Posterior cingulate gyrus (tissue), 11 donors: ENCODE data around the gene MFAP1.
A peak's percentile ranks its signal among the peaks of the same experiment; 100 is the strongest.
"Not testable (repeated sequence)": the region's sequence is repeated elsewhere in the genome, so short reads cannot be mapped to it uniquely, and the experiment has no call there.

Experiments used
- DNase-seq, 10 donors: peaks; one replicate each; pipeline versions ENCODE4 v3.0.0 to v3.0.0-alpha.2; 2020 to 2021; ENCODE audit warnings: mixed read lengths in 3 of 10
- intact Hi-C: fragments of 100-400 bp; cut with DNase I; formaldehyde crosslinking; loops from one replicate; pipeline ENCODE4 v1.15.1; 2023

Gene MFAP1

GRCh38 chr15:43826029-43826507 lies 1.6 kb upstream of the MFAP1 start:
- peak in 1 of 10 donors; percentile 50 for DNase-seq
- intact Hi-C loops, result no loop called here

GRCh38 chr15:43825305-43825704 lies 815 bp upstream of the MFAP1 start:
- intact Hi-C loops, result not testable (repeated sequence)
- peak in 2 of 10 donors; percentile 25 to 36 for DNase-seq

- DNase-seq, result no peak
- intact Hi-C loops, result no loop called here
Measured at GRCh38 chr15:43821505-43821904, 3.0 kb downstream of the MFAP1 start.

- intact Hi-C loops, result not testable (repeated sequence)
- peak in 2 of 10 donors; percentile 51 to 55 for DNase-seq
Measured at GRCh38 chr15:43815064-43815463, 9.4 kb downstream of the MFAP1 start.

- intact Hi-C loops, result no loop called here
- DNase-seq, result peak in 1 of 10 donors; percentile 11
Measured at GRCh38 chr15:43808960-43809678, 15.4 kb downstream of the MFAP1 start.

GRCh38 chr15:43808435-43808950 lies 16.0 kb downstream of the MFAP1 start:
- no peak for DNase-seq
- intact Hi-C loops, result no loop called here

GRCh38 chr15:43802676-43803075 lies 21.8 kb downstream of the MFAP1 start:
- DNase-seq, intact Hi-C loops: not testable (repeated sequence)

GRCh38 chr15:43800286-43801141 lies 24.0 kb downstream of the MFAP1 start, which contains the start of gene HYPK:
HYPK (plus strand) TSS chr15:43800599; CDS start chr15:43800623, 24 bp downstream.
- intact Hi-C loops, result loop anchor here (1.0 kb wide), 1 partner anchor 24 kb away; the partner anchor contains the start of gene MFAP1
- peak; percentile 88 to 99 (median 94) for DNase-seq

- peak in 1 of 10 donors; percentile 85 for DNase-seq
- intact Hi-C loops, result loop anchor here (1.0 kb wide), 1 partner anchor 24 kb away; the partner anchor contains the start of gene MFAP1
Measured at GRCh38 chr15:43799945-43800285, 24.6 kb downstream of the MFAP1 start, which contains the start of gene SERINC4. SERINC4 (minus strand) TSS chr15:43800220; CDS start chr15:43799986, 234 bp downstream.

- intact Hi-C loops, result no loop called here
- DNase-seq, result no peak
Measured at GRCh38 chr15:43799209-43799944, 25.1 kb downstream of the MFAP1 start.

GRCh38 chr15:43796566-43796965 lies 27.9 kb downstream of the MFAP1 start:
- DNase-seq, result no peak
- intact Hi-C loops, result no loop called here

GRCh38 chr15:43795997-43796396 lies 28.5 kb downstream of the MFAP1 start:
- intact Hi-C loops, result no loop called here

GRCh38 chr15:43795197-43795596 lies 29.3 kb downstream of the MFAP1 start:
- intact Hi-C loops, result no loop called here
- DNase-seq, result no peak

More at GRCh38 chr15:43795997-43796396, 28.5 kb downstream of the MFAP1 start:
- no peak for DNase-seq

- DNase-seq, result no peak
- intact Hi-C loops, result loop anchor here (5.0 kb wide), 1 partner anchor 47 kb away; the partner anchor contains the start of gene PDIA3
Measured at GRCh38 chr15:43794269-43795037, 30.0 kb downstream of the MFAP1 start.

GRCh38 chr15:43793647-43794046 lies 30.8 kb downstream of the MFAP1 start:
- DNase-seq, result no peak
- intact Hi-C loops, result loop anchor here (5.0 kb wide), 1 partner anchor 46 kb away; the partner anchor contains the start of gene PDIA3

- DNase-seq, result peak in 1 of 10 donors; percentile 16
- intact Hi-C loops, result loop anchor here (5.0 kb wide), 1 partner anchor 46 kb away; the partner anchor contains the start of gene PDIA3
Measured at GRCh38 chr15:43792761-43793476, 31.6 kb downstream of the MFAP1 start.

GRCh38 chr15:43791993-43792760 lies 32.3 kb downstream of the MFAP1 start, which contains the start of gene SERF2:
SERF2 (plus strand) TSS chr15:43792320; CDS start chr15:43792377, 57 bp downstream.
- peak; percentile 100 for DNase-seq
- intact Hi-C loops, result loop anchor here (5.0 kb wide), 1 partner anchor 45 kb away; the partner anchor contains the start of gene PDIA3
